Stimulated activated CD4-positive, alpha-beta T cell treated with anti-CD3 and anti-CD28 coated beads, Interleukin-1b, Interleukin-23, amount 100 ng/mL, for 4 hours (primary cell): ENCODE data around the gene HJV.
A peak's percentile ranks its signal among the peaks of the same experiment; 100 is the strongest.

ENCODE experiments used
- DNase-seq, 2 donors: peaks; one replicate each; pipeline ENCODE4 v3.0.0-alpha.2; 2020; ENCODE audit warnings: low read depth in 2 of 2

HJV gene

GRCh38 chr1:145993618-145994390 is 27.7 kb downstream of the HJV start:
- no peak for DNase-seq

- DNase-seq, result no peak
Measured at GRCh38 chr1:145992958-145993617, 28.4 kb downstream of the HJV start.

GRCh38 chr1:145992502-145992936 is 29.0 kb downstream of the HJV start:
- no peak for DNase-seq

- no peak for DNase-seq
Measured at GRCh38 chr1:145991735-145992412, 29.7 kb downstream of the HJV start.

GRCh38 chr1:145990249-145990855 is 31.2 kb downstream of the HJV start:
- DNase-seq, result no peak

GRCh38 chr1:145988773-145989172 is 32.8 kb downstream of the HJV start:
- no peak for DNase-seq

GRCh38 chr1:145987926-145988325 is 33.6 kb downstream of the HJV start:
- no peak for DNase-seq

GRCh38 chr1:145986551-145986950 is 35.0 kb downstream of the HJV start:
- DNase-seq, result no peak

GRCh38 chr1:145985502-145986439 is 35.8 kb downstream of the HJV start:
- DNase-seq, result no peak

- no peak for DNase-seq
Measured at GRCh38 chr1:145985129-145985501, 36.4 kb downstream of the HJV start.

- no peak for DNase-seq
Measured at GRCh38 chr1:145983960-145984830, 37.3 kb downstream of the HJV start.

GRCh38 chr1:145983206-145983675 is 38.3 kb downstream of the HJV start:
- DNase-seq, result no peak

GRCh38 chr1:145982010-145982723 is 39.4 kb downstream of the HJV start:
- DNase-seq, result no peak

- no peak for DNase-seq
Measured at GRCh38 chr1:145980457-145980994, 41.0 kb downstream of the HJV start.

- no peak for DNase-seq
Measured at GRCh38 chr1:145979746-145980456, 41.6 kb downstream of the HJV start.

- DNase-seq, result peak; percentile 47 to 50
Measured at GRCh38 chr1:145978854-145979745, 42.4 kb downstream of the HJV start.

GRCh38 chr1:145978471-145978853 is 43.1 kb downstream of the HJV start:
- no peak for DNase-seq
